ENCODE measurements around the gene SPATA6. TPM values are rescaled to one million over a fixed set of nuclear protein-coding genes. Genes with fewer than 3 reads are reported as not detected.
"Not testable (repeated sequence)": the region's sequence is repeated elsewhere in the genome, so short reads cannot be mapped to it uniquely, and the experiment has no call there.

SPATA6 gene
- total RNA-seq, 1 donor from 2014 or later, result 0.91 TPM

DNA sequence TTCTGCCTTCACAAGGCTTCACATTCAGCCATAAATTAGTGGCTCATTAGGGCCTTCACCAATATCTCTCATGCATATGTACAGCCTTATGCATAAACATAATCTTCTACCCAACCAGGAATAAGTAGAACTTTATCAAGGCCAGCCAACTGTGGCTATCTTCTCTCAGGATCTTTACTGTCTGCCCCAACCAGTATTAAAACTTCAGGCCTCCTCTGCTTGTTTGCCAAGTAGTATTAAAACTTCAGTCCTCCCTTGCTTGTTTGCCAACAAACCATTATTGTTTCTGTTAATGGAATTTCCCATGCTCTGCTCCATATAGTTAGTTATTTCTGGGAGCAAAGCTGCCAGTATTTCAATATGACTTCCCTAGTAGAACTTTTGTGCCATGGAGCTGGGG is 169.4 kb downstream of the SPATA6 start:
- H3K27ac Mint-ChIP-seq, result no peak overlapping the region
- no peaks in the 10 kb centered on the region for H3K27me3 Mint-ChIP-seq (ENCODE audit: insufficient read depth)
- no peak for DNase-seq (ENCODE audit: low spot score)
- no peaks in the 10 kb centered on the region for H3K9me3 Mint-ChIP-seq
- H3K36me3 Mint-ChIP-seq (ENCODE audit: low read depth), result no peaks in the 10 kb centered on the region
- intact Hi-C loops (cut with micrococcal nuclease), result no loop called here
- no peaks in the 10 kb centered on the region for H3K4me1 Mint-ChIP-seq (ENCODE audit: low read depth)
- H3K4me3 Mint-ChIP-seq, result no peak overlapping the region

DNA sequence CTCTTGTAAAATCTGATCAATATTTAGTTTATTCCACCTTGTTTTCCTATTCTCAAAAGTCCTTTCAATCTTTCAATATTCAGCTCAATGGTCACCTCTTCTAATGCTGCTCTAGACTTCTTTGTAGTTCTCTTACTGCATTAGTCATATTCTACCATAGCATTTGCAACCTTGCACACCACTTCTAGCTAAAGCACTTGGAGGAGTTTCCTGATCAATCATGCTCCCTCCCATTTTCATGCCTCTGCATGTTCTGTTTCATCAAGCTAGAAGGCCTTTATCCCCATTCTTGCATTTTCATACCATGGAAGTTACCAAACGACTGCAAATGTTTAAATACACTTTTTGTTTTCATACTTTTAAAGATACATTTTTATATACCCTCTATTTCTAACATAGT is 177.3 kb downstream of the SPATA6 start:
- intact Hi-C loops (cut with micrococcal nuclease), result no loop called here
- no peak overlapping the region for H3K27ac Mint-ChIP-seq
- H3K27me3 Mint-ChIP-seq (ENCODE audit: insufficient read depth), result no peaks in the 10 kb centered on the region
- H3K36me3 Mint-ChIP-seq (ENCODE audit: low read depth), result no peaks in the 10 kb centered on the region
- DNase-seq (ENCODE audit: low spot score), result no peak
- no peaks in the 10 kb centered on the region for H3K4me1 Mint-ChIP-seq (ENCODE audit: low read depth)
- no peaks in the 10 kb centered on the region for H3K9me3 Mint-ChIP-seq
- no peak overlapping the region for H3K4me3 Mint-ChIP-seq

DNA sequence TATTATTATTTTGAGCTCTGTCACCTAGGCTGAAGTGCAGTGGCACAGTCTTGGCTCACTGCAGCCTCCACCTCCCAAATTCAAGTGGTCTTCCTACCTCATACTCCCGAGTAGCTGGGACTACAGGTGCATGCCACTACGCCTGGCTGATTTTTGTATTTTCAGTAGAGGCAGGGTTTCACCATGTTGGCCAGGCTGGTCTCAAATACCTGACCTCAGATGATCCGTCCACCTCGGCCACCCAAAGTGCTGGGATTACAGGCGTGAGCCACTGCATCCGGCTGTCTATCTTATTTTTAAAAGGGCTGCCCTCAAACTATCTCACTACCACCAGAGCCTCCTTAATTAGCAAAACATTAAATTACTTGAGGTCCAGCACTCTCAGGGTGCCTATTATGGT is 177.9 kb downstream of the SPATA6 start:
- H3K4me3 Mint-ChIP-seq; H3K27ac Mint-ChIP-seq; DNase-seq (ENCODE audit: low spot score); intact Hi-C loops (cut with micrococcal nuclease); H3K36me3 Mint-ChIP-seq (ENCODE audit: low read depth); H3K9me3 Mint-ChIP-seq; H3K27me3 Mint-ChIP-seq (ENCODE audit: insufficient read depth); H3K4me1 Mint-ChIP-seq (ENCODE audit: low read depth): not testable (repeated sequence)

DNA sequence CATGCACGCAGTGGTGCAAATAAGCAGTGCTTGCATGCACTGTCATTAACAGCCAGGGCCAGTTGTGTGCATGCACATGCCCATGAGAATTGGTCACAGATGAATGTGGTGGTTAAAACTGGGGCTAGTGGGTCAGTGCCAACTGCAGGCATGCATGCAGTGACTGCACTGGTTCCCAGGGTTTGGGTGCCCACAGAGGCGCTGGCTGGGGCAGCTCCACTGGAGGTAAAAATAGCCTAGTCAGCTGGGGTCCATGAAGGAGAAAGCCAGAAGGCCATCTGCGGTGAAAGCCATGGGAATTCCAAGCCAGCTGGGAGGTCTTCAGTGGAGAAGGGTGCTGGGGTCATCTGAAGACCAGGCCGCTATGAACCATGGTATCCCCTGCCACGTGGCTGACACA is 179.3 kb downstream of the SPATA6 start:
- no peaks in the 10 kb centered on the region for H3K27me3 Mint-ChIP-seq (ENCODE audit: insufficient read depth)
- H3K9me3 Mint-ChIP-seq, result no peaks in the 10 kb centered on the region
- no peak overlapping the region for H3K27ac Mint-ChIP-seq
- no peak overlapping the region for H3K4me3 Mint-ChIP-seq
- intact Hi-C loops (cut with micrococcal nuclease), result no loop called here
- no peaks in the 10 kb centered on the region for H3K4me1 Mint-ChIP-seq (ENCODE audit: low read depth)
- no peak for DNase-seq (ENCODE audit: low spot score)
- no peaks in the 10 kb centered on the region for H3K36me3 Mint-ChIP-seq (ENCODE audit: low read depth)

DNA sequence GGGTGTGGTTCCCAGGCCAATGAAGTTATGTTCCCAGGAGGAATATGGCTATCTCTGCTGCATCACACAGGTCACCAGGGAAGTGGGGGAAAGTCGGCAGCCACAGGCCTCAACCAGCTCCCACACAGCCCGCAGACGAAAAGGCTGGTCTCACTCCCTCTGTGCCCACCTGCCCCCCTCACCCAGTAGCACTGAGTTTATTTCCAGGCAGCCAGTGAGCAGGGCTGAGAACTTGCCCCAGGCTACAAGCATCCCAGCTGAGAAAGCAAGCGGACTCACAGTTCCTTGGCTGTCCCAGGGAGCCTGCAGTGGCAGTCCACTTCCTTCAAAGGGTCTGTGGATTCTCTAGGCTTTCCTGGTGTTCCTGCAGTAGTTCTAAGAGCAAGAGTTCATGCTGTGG is 180.6 kb downstream of the SPATA6 start:
- H3K27me3 Mint-ChIP-seq (ENCODE audit: insufficient read depth), result no peaks in the 10 kb centered on the region
- H3K4me1 Mint-ChIP-seq (ENCODE audit: low read depth), result no peaks in the 10 kb centered on the region
- H3K4me3 Mint-ChIP-seq, result no peak overlapping the region
- no peaks in the 10 kb centered on the region for H3K9me3 Mint-ChIP-seq
- no peak overlapping the region for H3K27ac Mint-ChIP-seq
- DNase-seq (ENCODE audit: low spot score), result no peak
- no peaks in the 10 kb centered on the region for H3K36me3 Mint-ChIP-seq (ENCODE audit: low read depth)
- intact Hi-C loops (cut with micrococcal nuclease), result no loop called here

DNA sequence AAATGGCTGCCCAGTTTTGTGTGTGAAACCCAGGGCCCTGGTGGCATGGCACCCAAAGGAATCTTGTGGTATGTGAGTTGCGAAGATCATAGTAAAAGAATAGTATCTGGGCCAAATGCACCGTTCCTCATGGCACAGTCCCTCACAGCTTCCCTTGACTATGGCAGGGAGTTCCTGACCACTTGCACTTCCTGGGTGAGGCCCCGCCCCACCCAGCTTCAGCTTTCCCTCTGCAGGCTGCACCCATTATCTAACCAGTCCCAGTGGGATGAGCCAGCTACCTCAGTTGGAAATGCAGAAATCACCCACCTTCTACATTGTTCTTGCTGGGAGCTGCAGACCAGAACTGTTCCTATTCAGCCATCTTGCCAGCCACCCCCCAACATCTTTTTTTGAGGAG is 186.5 kb downstream of the SPATA6 start:
- Mint-ChIP-seq H3K9me3 (no peaks in the 10 kb centered on the region), H3K36me3 (ENCODE audit: low read depth) (no peaks in the 10 kb centered on the region), H3K4me1 (ENCODE audit: low read depth) (no peaks in the 10 kb centered on the region), H3K27ac (no peak overlapping the region), H3K4me3 (no peak overlapping the region), H3K27me3 (ENCODE audit: insufficient read depth) (no peaks in the 10 kb centered on the region)
- intact Hi-C loops (cut with micrococcal nuclease), result no loop called here
- DNase-seq (ENCODE audit: low spot score), result no peak

DNA sequence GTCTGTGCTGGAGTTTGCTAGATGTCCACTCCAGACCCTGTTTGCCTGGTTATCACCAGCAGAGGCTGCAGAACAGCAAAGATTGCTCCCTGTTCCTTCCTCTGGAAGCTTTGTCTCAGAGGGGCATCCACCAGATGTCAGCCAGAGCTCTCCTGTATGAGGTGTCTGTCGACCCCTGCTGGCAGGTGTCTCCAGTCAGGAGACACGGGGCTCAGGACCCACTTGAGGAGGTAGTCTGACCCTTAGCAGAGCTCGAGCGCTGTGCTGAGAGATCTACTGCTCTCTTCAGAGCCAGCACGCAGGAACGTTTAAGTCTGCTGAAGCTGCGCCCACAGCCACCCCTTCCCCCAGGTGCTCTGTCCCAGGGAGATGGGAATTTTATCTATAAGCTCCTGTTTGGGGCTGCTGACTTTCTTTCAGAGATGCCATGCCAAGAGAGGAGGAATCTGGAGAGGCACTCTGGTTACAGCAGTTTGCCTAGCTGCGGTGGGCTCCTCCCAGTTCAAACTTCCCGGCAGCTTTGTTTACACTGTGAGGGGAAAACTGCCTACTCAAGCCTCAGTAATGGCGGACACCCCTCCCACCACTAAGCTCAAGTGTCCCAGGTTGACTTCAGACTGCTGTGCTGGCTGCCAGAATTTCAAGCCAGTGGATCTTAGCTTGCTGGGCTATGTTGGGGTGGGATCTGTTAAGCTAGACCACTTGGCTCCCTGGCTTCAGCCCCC is 187.1 kb downstream of the SPATA6 start:
- H3K27ac Mint-ChIP-seq; H3K4me1 Mint-ChIP-seq (ENCODE audit: low read depth); DNase-seq (ENCODE audit: low spot score); H3K27me3 Mint-ChIP-seq (ENCODE audit: insufficient read depth); H3K4me3 Mint-ChIP-seq; H3K36me3 Mint-ChIP-seq (ENCODE audit: low read depth); H3K9me3 Mint-ChIP-seq; intact Hi-C loops (cut with micrococcal nuclease): not testable (repeated sequence)

DNA sequence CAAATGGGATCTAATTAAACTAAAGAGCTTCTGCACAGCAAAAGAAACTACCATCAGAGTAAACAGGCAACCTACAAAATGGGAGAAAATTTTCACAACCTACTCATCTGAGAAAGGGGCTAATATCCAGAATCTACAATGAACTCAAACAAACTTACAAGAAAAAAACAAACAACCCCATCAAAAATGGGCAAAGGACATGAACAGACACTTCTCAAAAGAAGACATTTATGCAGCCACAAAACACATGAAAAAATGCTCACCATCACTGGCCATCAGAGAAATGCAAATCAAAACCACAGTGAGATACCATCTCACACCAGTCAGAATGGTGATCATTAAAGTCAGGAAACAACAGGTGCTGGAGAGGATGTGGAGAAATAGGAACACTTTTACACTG is 189.7 kb downstream of the SPATA6 start:
- H3K4me1 Mint-ChIP-seq (ENCODE audit: low read depth); intact Hi-C loops (cut with micrococcal nuclease); H3K9me3 Mint-ChIP-seq: not testable (repeated sequence)

DNA sequence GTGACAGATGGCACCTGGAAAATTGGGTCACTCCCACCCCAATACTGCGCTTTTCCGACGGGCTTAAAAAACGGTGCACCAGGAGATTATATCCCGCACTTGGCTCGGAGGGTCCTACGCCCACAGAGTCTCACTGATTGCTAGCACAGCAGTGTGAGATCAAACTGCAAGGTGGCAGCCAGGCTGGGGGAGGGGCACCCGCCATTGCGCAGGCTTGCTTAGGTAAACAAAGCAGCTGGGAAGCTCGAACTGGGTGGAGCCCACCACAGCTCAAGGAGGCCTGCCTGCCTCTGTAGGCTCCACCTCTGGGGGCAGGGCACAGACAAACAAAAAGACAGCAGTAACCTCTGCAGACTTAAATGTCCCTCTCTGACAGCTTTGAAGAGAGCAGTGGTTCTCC is 194.6 kb downstream of the SPATA6 start:
- H3K9me3 Mint-ChIP-seq, result peaks cover 10% of the 10 kb centered on the region
- intact Hi-C loops (cut with micrococcal nuclease); H3K4me3 Mint-ChIP-seq; H3K4me1 Mint-ChIP-seq (ENCODE audit: low read depth); H3K36me3 Mint-ChIP-seq (ENCODE audit: low read depth); DNase-seq (ENCODE audit: low spot score); H3K27ac Mint-ChIP-seq; H3K27me3 Mint-ChIP-seq (ENCODE audit: insufficient read depth): not testable (repeated sequence)

More for the DNA sequence above, 189.7 kb downstream of the SPATA6 start:
- DNase-seq (ENCODE audit: low spot score); H3K27me3 Mint-ChIP-seq (ENCODE audit: insufficient read depth); H3K4me3 Mint-ChIP-seq; H3K27ac Mint-ChIP-seq; H3K36me3 Mint-ChIP-seq (ENCODE audit: low read depth): not testable (repeated sequence)

DNA sequence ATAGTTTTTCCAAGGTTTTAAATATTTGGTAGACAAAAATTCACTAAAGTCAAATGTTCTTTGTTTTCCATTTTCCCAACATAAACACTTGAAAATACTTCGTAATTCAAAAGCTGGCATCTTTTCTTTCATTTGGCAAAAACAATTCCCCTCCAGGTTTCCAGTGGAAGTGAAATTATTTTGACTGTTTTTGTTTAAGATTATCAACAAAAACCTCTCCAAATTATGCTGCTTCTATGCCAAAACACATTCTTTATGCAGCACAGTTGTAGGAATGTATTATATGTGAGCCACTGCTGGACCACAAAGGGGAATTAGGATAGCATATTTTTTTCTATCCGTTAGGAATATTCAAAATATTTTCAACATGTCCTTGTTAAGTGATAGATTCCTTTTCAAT is 205.4 kb downstream of the SPATA6 start:
- H3K27ac Mint-ChIP-seq, result no peak overlapping the region

DNA sequence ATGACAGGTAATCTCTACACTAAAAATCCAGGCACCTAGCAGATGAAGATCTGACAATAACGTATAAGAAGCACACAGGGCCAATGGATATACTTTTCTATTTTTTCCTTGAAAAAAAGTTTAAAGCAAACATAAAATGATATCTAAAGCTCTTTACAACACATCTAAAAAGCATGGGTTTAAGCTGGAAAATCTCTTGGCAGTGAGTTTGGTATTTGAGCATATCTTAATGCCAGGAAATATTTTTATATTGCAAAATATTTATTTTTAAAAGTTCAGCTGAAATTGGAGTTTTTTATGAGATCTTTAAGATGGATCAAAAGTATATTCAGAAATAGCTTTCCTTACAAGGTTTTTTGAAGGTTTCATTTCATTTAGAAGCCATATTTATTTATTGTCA is 209.0 kb downstream of the SPATA6 start:
- intact Hi-C loops (cut with micrococcal nuclease), result no loop called here
- no peak overlapping the region for H3K4me3 Mint-ChIP-seq
- no peaks in the 10 kb centered on the region for H3K36me3 Mint-ChIP-seq (ENCODE audit: low read depth)

More for the DNA sequence above, 205.4 kb downstream of the SPATA6 start:
- H3K36me3 Mint-ChIP-seq (ENCODE audit: low read depth), result no peaks in the 10 kb centered on the region
- intact Hi-C loops (cut with micrococcal nuclease), result no loop called here
- no peaks in the 10 kb centered on the region for H3K9me3 Mint-ChIP-seq
- H3K4me3 Mint-ChIP-seq, result no peak overlapping the region
- no peaks in the 10 kb centered on the region for H3K4me1 Mint-ChIP-seq (ENCODE audit: low read depth)
- H3K27me3 Mint-ChIP-seq (ENCODE audit: insufficient read depth), result no peaks in the 10 kb centered on the region
- DNase-seq (ENCODE audit: low spot score), result no peak

DNA sequence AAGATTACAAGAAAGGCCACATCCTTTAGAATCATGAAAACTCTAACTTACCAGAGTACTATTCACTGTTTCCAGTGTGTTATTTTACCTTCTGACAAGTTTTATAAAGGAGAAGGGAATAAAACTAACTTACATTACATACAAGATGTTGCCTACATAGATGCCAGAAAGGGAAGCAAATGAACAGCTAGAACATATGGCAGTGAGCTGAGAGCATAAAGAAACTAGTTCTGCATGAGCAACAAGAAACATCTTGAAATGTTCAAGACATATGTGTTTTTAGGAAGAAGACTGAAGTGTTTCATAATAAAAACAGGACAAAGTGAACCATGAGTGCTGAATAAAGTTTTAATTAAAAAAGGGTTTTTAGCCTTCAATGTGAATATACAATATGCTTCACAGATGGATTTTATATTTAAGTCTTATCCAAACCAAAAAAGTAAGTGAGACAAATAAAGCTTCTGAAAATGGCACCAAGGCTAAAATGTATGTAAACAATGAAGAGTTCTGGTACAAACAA is 210.1 kb downstream of the SPATA6 start:
- DNase-seq (ENCODE audit: low spot score), result no peak
- H3K9me3 Mint-ChIP-seq, result no peaks in the 10 kb centered on the region
- H3K36me3 Mint-ChIP-seq (ENCODE audit: low read depth), result no peaks in the 10 kb centered on the region
- no peaks in the 10 kb centered on the region for H3K27me3 Mint-ChIP-seq (ENCODE audit: insufficient read depth)
- H3K4me3 Mint-ChIP-seq, result no peak overlapping the region
- H3K4me1 Mint-ChIP-seq (ENCODE audit: low read depth), result no peaks in the 10 kb centered on the region
- H3K27ac Mint-ChIP-seq, result no peak overlapping the region
- intact Hi-C loops (cut with micrococcal nuclease), result no loop called here

More for the DNA sequence above, 209.0 kb downstream of the SPATA6 start:
- DNase-seq (ENCODE audit: low spot score), result no peak
- Mint-ChIP-seq H3K9me3 (no peaks in the 10 kb centered on the region), H3K27ac (no peak overlapping the region), H3K4me1 (ENCODE audit: low read depth) (no peaks in the 10 kb centered on the region), H3K27me3 (ENCODE audit: insufficient read depth) (no peaks in the 10 kb centered on the region)

DNA sequence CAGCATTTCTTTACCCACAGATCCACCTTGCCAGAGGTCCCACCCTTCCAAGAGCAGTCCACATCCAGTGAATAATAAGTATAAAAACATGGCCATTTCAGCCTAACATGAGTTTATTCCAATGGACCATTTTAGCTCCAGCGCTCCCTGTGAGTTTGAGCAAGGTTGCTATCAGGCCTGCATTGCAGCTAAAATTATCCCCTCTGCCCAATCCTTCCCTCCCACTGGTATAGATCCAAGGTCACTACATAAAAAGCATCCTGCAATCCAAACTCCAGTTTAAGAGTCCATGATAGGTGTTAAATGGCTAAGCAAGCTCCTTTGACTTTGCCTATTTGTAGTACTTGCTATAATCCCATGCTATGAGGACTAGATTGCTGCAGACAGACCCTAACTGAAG is 213.9 kb downstream of the SPATA6 start:
- Mint-ChIP-seq H3K4me3 (no peak overlapping the region), H3K27me3 (ENCODE audit: insufficient read depth) (peaks cover 2% of the 10 kb centered on the region), H3K4me1 (ENCODE audit: low read depth) (no peaks in the 10 kb centered on the region), H3K27ac (no peak overlapping the region), H3K9me3 (no peaks in the 10 kb centered on the region), H3K36me3 (ENCODE audit: low read depth) (no peaks in the 10 kb centered on the region)
- intact Hi-C loops (cut with micrococcal nuclease), result no loop called here
- no peak for DNase-seq (ENCODE audit: low spot score)

DNA sequence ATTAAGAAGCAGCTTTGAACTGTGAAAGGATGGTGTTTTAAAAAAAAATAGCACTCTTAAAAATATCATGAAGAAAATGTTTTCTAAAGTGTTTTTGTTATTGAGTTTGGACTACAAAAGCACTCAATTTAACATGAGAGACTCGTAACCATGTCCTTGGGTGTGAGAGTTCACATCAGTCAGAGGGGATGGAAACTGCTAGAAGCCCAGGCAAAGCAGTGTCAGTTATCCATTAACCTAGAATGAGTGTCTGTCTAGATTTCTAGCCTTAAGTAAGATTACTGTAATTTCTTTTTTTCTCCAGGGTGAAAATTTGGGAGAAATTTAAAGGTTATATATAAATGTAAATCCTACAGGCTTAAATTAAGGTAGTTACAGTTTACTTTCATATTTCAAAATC is 217.8 kb downstream of the SPATA6 start:
- Mint-ChIP-seq H3K9me3 (no peaks in the 10 kb centered on the region), H3K4me3 (no peak overlapping the region), H3K27me3 (ENCODE audit: insufficient read depth) (peaks cover 2% of the 10 kb centered on the region), H3K27ac (no peak overlapping the region), H3K4me1 (ENCODE audit: low read depth) (no peaks in the 10 kb centered on the region), H3K36me3 (ENCODE audit: low read depth) (no peaks in the 10 kb centered on the region)
- no peak for DNase-seq (ENCODE audit: low spot score)
- intact Hi-C loops (cut with micrococcal nuclease), result no loop called here

Measured in activated T-helper 1 cell treated with anti-CD3 and anti-CD28 coated beads, Interleukin-12 subunit alpha, Interleukin-12 subunit beta, Interleukin-2, Interleukin-4 antibody, amounts not matched to agents 30 ng/mL and 10 ng/mL and 1 ng/mL, durations not matched to agents 14 hours and 24 hours and 36 hours (primary cell).